K562 (cell line): ENCODE measurements around the gene IRAK2. TPM values are rescaled to one million over a fixed set of nuclear protein-coding genes. Genes with fewer than 3 reads are reported as not detected.

ENCODE experiments used
- ATAC-seq: fragments of 200-7000 bp; cut with Tn5 transposase; 3 replicates; pipeline ENCODE4 v1.9.1; 2020; ENCODE audit warnings: moderate library complexity
- BruUV-seq: library from RNA; stranded (reverse); fragments of 400-500 nt; replicated peaks from 2 replicates; lab custom pipeline; 2021; lab: Mats Ljungman, UMichigan
- CTCF ChIA-PET: fragments of 300-600 bp; formaldehyde crosslinking; extraction: SDS; loops from one replicate; lab custom pipeline; 2021; ENCODE audit warnings: low intra/inter-chr PET ratio; lab: Yijun Ruan, JAX
- POLR2A ChIA-PET: fragments of 300-600, 350-650 bp; sonication (Branson Sonifier 250); formaldehyde crosslinking; extraction: SDS; loops from one replicate; lab custom pipeline; 2021; ENCODE audit warnings: antibody characterized with exemption, inconsistent platforms; lab: Yijun Ruan, JAX
- DNase-seq, 4 experiments: peaks; one replicate each; pipeline versions ENCODE4 v3.0.0 to v3.0.0-alpha.2; 2011 to 2018; ENCODE audit warnings: low spot score in 3 of 4, mixed read lengths in 3 of 4; ENCODE audit errors: extremely low read depth in 1 of 4
- FAIRE-seq: peaks from 2 replicates; lab custom pipeline; 2011; peaks lifted over from hg19 to GRCh38; lab: Jason Lieb, UNC
- H2AFZ ChIP-seq: 2 replicates; pipeline ENCODE4 v1.6.0; 2011; ENCODE audit warnings: low read depth, low read length, control low read depth, inconsistent platforms
- H3K27ac ChIP-seq: fragments of 200-600 bp; 3 replicates; pipeline ENCODE4 v1.8.0; 2011; ENCODE audit warnings: low read depth, mild to moderate bottlenecking, control low read depth, inconsistent platforms, low read length, moderate library complexity, mixed read lengths; ENCODE audit errors: extremely low read depth
- H3K27me3 ChIP-seq, 2 experiments: fragments of 300-600 bp in 1 of 2; 2 replicates in 1 of 2; 3 replicates in 1 of 2; pipeline versions ENCODE4 v1.6.0 to v1.8.0; 2011; ENCODE audit warnings: inconsistent platforms in 2 of 2, low read length in 2 of 2, mild to moderate bottlenecking in 1 of 2, mixed read lengths in 1 of 2, moderate library complexity in 1 of 2; ENCODE audit not compliant: control insufficient read depth in 2 of 2, insufficient read depth in 2 of 2
- H3K36me3 ChIP-seq: fragments of 300-600 bp; 3 replicates; pipeline ENCODE4 v1.8.0; 2011; ENCODE audit warnings: mild to moderate bottlenecking, low read length, inconsistent platforms; ENCODE audit not compliant: control insufficient read depth, insufficient read depth
- H3K4me1 ChIP-seq, 2 experiments: fragments of 200-600 bp in 1 of 2; replicated peaks in 1 of 2; 2 replicates in 1 of 2; 3 replicates in 1 of 2; pipeline versions ENCODE4 v1.5.1 to v1.8.0; 2011; ENCODE audit warnings: inconsistent platforms in 2 of 2, low read length in 2 of 2, mild to moderate bottlenecking in 1 of 2, mixed read lengths in 1 of 2, moderate library complexity in 1 of 2; ENCODE audit not compliant: control insufficient read depth in 2 of 2, insufficient read depth in 2 of 2
- H3K4me2 ChIP-seq: 2 replicates; pipeline ENCODE4 v1.6.1; 2011; ENCODE audit warnings: low read length, control low read depth, inconsistent platforms, mixed read lengths; ENCODE audit not compliant: insufficient read depth
- H3K4me3 ChIP-seq: fragments of 200-600 bp; sonication (generic), shearing (Covaris generic); 2 replicates; pipeline ENCODE4 v1.5.1; 2016; ENCODE audit warnings: control low read depth, inconsistent platforms
- H3K79me2 ChIP-seq: fragments of 200-600 bp; 3 replicates; pipeline ENCODE4 v1.8.0; 2011; ENCODE audit warnings: low read length, inconsistent platforms; ENCODE audit not compliant: control insufficient read depth, insufficient read depth
- H3K9ac ChIP-seq, 2 experiments: 2 replicates each; pipeline versions ENCODE4 v1.6.0 to v1.6.1; 2011; ENCODE audit warnings: low read depth in 2 of 2, low read length in 2 of 2, control low read depth in 1 of 2, inconsistent platforms in 1 of 2, mild to moderate bottlenecking in 1 of 2, mixed read lengths in 1 of 2; ENCODE audit not compliant: insufficient read depth in 1 of 2
- H3K9me1 ChIP-seq: one replicate; pipeline ENCODE4 v1.6.0; 2011; ENCODE audit warnings: inconsistent platforms, mild to moderate bottlenecking, low read length, moderate library complexity; ENCODE audit not compliant: control insufficient read depth, insufficient read depth
- H3K9me3 ChIP-seq: replicated peaks from 2 replicates; pipeline ENCODE4 v1.5.1; 2011; ENCODE audit warnings: low read depth, low read length, inconsistent platforms; ENCODE audit not compliant: control insufficient read depth, insufficient read depth
- H4K20me1 ChIP-seq: replicated peaks from 2 replicates; pipeline ENCODE4 v1.6.1; 2011; ENCODE audit warnings: low read length, inconsistent platforms, mixed read lengths; ENCODE audit not compliant: control insufficient read depth, insufficient read depth
- RBM25 ChIP-seq: fragments of 200-400 bp; formaldehyde crosslinking; IDR thresholded peaks from 2 replicates; pipeline ENCODE4 v1.6.1; 2018; ENCODE audit warnings: low read length, low read depth, moderate library complexity; ENCODE audit not compliant: severe bottlenecking
- SIX5 ChIP-seq, 2 experiments: IDR thresholded peaks; 2 replicates each; pipeline ENCODE4 v1.6.1; 2011; ENCODE audit warnings: low read length in 2 of 2, borderline replicate concordance in 1 of 2, low read depth in 1 of 2, mild to moderate bottlenecking in 1 of 2, moderate library complexity in 1 of 2; ENCODE audit not compliant: insufficient read depth in 1 of 2
- SPI1 ChIP-seq: IDR thresholded peaks from 2 replicates; pipeline ENCODE4 v1.6.1; 2011; ENCODE audit warnings: low read depth, low read length, control low read depth, borderline replicate concordance
- ZNF121 ChIP-seq: sonication (generic); formaldehyde crosslinking; conservative IDR thresholded peaks from 2 replicates; pipeline ENCODE4 v1.8.0; 2022; ENCODE audit warnings: missing genetic modification reagents
- ZNF217 ChIP-seq: sonication (generic); formaldehyde crosslinking; IDR thresholded peaks from 2 replicates; pipeline ENCODE4 v1.8.0; 2022; ENCODE audit warnings: mild to moderate bottlenecking, missing genetic modification reagents
- WGBS: fragments of 100-300 bp; shearing (Covaris generic); methylation state at CpG from one replicate; pipeline ENCODE4 v1.1.6; 2016; ENCODE audit warnings: low coverage, mixed read lengths; ENCODE audit not compliant: insufficient coverage; ENCODE audit errors: missing lambda C conversion rate; 5-methylcytosine and 5-hydroxymethylcytosine counted together
- in situ Hi-C: fragments of 300-500 bp; cut with MboI; formaldehyde crosslinking; loops from 4 replicates; pipeline ENCODE4 v1.15.0; 2018; ENCODE audit warnings: inconsistent platforms, mixed read lengths
- intact Hi-C: fragments of 100-400 bp; cut with micrococcal nuclease; formaldehyde crosslinking; loops from 2 replicates; pipeline ENCODE4 v1.14.2; 2022
- polyA plus RNA-seq, 8 experiments: library from polyadenylated mRNA; depleted of rRNA in 4 of 8; stranded (reverse) in 5 of 8; unstranded in 3 of 8; fragments of >200 nt; fragmentation: Nextera tagmentation in 2 of 8; fragmentation: Illumina TruSeq in 1 of 8; extraction: Ambion mirVana in 2 of 8; extraction: Trizol in 1 of 8; gene quantifications; 2 replicates each; pipeline versions ENCODE4 v1.2.1 to v1.2.3, GENCODE V29; 2011 to 2014; ENCODE audit warnings: inconsistent platforms in 1 of 8, missing spikeins in 1 of 8
- total RNA-seq, 7 experiments: library from RNA; depleted of rRNA in 6 of 7; stranded (reverse); fragments of >200 nt in 6 of 7; fragmentation: Illumina TruSeq in 2 of 7; extraction: Trizol in 2 of 7; gene quantifications; 2 replicates each; pipeline versions ENCODE4 v1.2.1 to v1.2.3, GENCODE V29; 2011 to 2021; ENCODE audit warnings: low replicate concordance in 1 of 7
- TF ChIP-seq, protein P1 (sequence below): sonication (generic); formaldehyde crosslinking; IDR thresholded peaks from 2 replicates; pipeline ENCODE4 v1.8.0; 2022; ENCODE audit warnings: mild to moderate bottlenecking, missing genetic modification reagents

Gene IRAK2
- total and polyA plus RNA-seq, 9 of the 15 experiments (the other 6 are each of a cell fraction or from before 2014, with no cell fraction given): 0.42 to 4.4 (median 2.7) TPM

DNA sequence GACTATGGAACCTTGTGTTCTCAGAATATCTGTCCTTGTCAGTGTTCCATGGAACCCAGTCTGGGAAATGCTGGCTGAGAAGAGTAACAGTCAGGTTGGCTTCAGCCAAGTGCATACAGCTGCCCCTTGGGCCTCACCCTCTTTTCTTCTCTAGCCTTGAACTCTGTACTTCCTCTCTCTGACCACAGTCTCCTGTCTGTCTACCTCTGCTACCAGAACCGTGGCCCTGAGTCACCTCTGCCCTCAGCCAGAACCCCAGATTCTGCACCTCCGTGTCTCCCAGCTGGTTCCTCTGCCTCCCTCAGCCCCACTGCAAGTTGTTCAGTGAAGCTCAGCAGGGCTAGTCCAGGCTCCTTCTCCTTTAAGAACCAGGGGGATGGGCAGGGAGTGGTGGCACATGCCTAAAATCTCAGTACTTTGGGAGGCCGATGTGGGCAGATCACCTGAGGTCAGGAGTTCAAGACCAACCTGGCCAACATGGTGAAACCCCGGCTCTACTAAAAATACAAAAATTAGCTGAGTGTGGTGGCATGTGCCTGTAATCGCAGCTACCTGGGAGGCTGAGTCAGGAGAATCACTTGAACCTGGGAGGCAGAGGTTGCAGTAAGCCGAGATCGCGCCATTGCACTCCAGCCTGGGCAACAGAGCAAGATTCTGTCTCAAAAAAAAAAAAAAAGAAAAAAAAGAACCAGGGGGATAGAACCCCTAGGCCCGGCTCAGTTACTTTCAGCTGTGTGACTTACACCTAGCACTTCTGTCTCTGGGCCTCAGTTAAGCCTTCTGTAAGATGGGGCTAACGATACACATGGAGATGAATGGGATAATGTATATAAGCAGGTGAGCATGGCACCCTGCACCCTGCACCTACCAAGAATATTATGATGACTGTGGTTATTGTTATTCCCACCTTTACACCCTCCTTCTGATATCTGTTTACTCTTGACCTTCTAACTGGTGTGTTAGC, 59.2 kb downstream of the IRAK2 start:
- H3K36me3 ChIP-seq: no peaks in the 10 kb centered on the region
- H3K9me3 ChIP-seq: no peaks in the 10 kb centered on the region
- no peaks in the 10 kb centered on the region for H3K9me1 ChIP-seq
- intact Hi-C loops: loop anchor here (2.0 to 10.0 kb wide), 2 partner anchors 59 to 289 kb away; partner anchors contain the start of genes CRELD1 and IRAK2
- no peak for DNase-seq
- H4K20me1 ChIP-seq: no peaks in the 10 kb centered on the region
- no peak overlapping the region for H3K27ac ChIP-seq
- TF ChIP-seq, protein P1, sequence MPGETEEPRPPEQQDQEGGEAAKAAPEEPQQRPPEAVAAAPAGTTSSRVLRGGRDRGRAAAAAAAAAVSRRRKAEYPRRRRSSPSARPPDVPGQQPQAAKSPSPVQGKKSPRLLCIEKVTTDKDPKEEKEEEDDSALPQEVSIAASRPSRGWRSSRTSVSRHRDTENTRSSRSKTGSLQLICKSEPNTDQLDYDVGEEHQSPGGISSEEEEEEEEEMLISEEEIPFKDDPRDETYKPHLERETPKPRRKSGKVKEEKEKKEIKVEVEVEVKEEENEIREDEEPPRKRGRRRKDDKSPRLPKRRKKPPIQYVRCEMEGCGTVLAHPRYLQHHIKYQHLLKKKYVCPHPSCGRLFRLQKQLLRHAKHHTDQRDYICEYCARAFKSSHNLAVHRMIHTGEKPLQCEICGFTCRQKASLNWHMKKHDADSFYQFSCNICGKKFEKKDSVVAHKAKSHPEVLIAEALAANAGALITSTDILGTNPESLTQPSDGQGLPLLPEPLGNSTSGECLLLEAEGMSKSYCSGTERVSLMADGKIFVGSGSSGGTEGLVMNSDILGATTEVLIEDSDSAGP (CRISPR knock-in tag): peak; percentile 79
- TF ChIP-seq RBM25 (peak; percentile 19), SIX5 (IDR thresholded peaks at IDR 0.05; ENCODE audit: borderline replicate concordance in 1 of 2, insufficient read depth in 1 of 2, low read depth in 1 of 2, low read length in 2 of 2) (0 out of 4 replicates have a peak, but pooled peaks of 1 of the 2 experiments have one; percentile 15), SPI1 (peak; percentile 45; the same call in 1 of the 2 replicates), ZNF217 (CRISPR knock-in tag) (no peak), ZNF121 (peak; percentile 61)
- TF ChIP-seq, all 486 proteins: peak for 5
- no TSS peak for BruUV-seq
- Histone ChIP-seq H3K79me2 (no peaks in the 10 kb centered on the region), H3K9ac (peak overlapping the region in 1 of 2 experiments; percentile 73; a peak in 1 of 4 replicates), H2AFZ (no peak overlapping the region), H3K4me3 (no peak overlapping the region), H3K27me3 (no peaks in the 10 kb centered on the region), H3K4me2 (no peak overlapping the region), H3K4me1 (peaks cover 0 to 3% of the 10 kb centered on the region in 2 experiments; a peak in 3 of 5 replicates)
- ATAC-seq (no peak), FAIRE-seq (no peak)
- in situ Hi-C loops: no loop called here
- WGBS: 51% methylated on average over 7 of the region's 10 CpGs
- CTCF ChIA-PET: interaction anchor here (0.6 to 1.5 kb wide), 4 partner anchors 60 to 872 kb away, joined by 3 to 4 read pairs (median 4); partner anchors contain the start of gene IRAK2
- POLR2A ChIA-PET: interaction anchor here (0.7 to 2.0 kb wide), 3 partner anchors 10 to 138 kb away, joined by 3 to 7 read pairs (median 3); no protein-coding TSS in a partner anchor
